Measurements from ENCODE around the gene RBPJ. TPM values are rescaled to one million over a fixed set of nuclear protein-coding genes. Genes with fewer than 3 reads are reported as not detected.

RBPJ gene
- total RNA-seq, 2 experiments from 2014 or later = 64.1 to 72.3 TPM

- no peak overlapping the region for H3K27ac ChIP-seq (ENCODE audit: low read depth in 1 of 2, low read length in 2 of 2)
- H3K4me3 ChIP-seq (ENCODE audit: low read length) = no peak overlapping the region
- ATAC-seq (ENCODE audit: poor library complexity) = no peak
- ChIA-PET CTCF (interaction anchor here (1.5 kb wide), 1 partner anchor 16 kb away, joined by 5 read pairs; no protein-coding TSS in a partner anchor), POLR2A (no interaction called here)
- no peak overlapping the region for H3K4me3 Mint-ChIP-seq
- no peak overlapping the region for H3K27ac Mint-ChIP-seq
- H3K9me3 Mint-ChIP-seq = no peaks in the 10 kb centered on the region
- no peaks in the 10 kb centered on the region for H3K27me3 ChIP-seq (ENCODE audit: control insufficient read depth in 1 of 2, insufficient read depth in 2 of 2, low read length in 2 of 2)
- H3K9me3 ChIP-seq (ENCODE audit: control insufficient read depth in 1 of 2, insufficient read depth in 1 of 2, low read length in 2 of 2) = peaks cover 0 to 4% of the 10 kb centered on the region in 2 experiments
- no peaks in the 10 kb centered on the region for H3K27me3 Mint-ChIP-seq
- H3K4me1 Mint-ChIP-seq (ENCODE audit: low read depth) = peaks cover 50% of the 10 kb centered on the region
- peaks cover 24% of the 10 kb centered on the region for H3K36me3 ChIP-seq (ENCODE audit: insufficient read depth, low read length)
- no peak for TF ChIP-seq CTCF (IDR thresholded peaks at IDR 0.05)
- intact Hi-C loops (cut with DNase I, micrococcal nuclease) = no loop called here
- H3K36me3 Mint-ChIP-seq (ENCODE audit: low read depth) = peaks cover 29% of the 10 kb centered on the region
- H3K4me1 ChIP-seq (ENCODE audit: insufficient read depth, low read length) = peaks cover 5% of the 10 kb centered on the region
- DNase-seq = peak in 2 of 14 experiments; percentile 35 to 43
Measured at GRCh38 chr4:26384380-26385057, 63.7 kb downstream of the RBPJ start.

GRCh38 chr4:26385690-26386089 is 64.9 kb downstream of the RBPJ start:
- H3K27ac ChIP-seq (ENCODE audit: low read depth in 1 of 2, low read length in 2 of 2) = no peak overlapping the region
- Mint-ChIP-seq H3K36me3 (ENCODE audit: low read depth) (peaks cover 39% of the 10 kb centered on the region), H3K4me1 (ENCODE audit: low read depth) (peaks cover 43% of the 10 kb centered on the region), H3K9me3 (no peaks in the 10 kb centered on the region), H3K27me3 (no peaks in the 10 kb centered on the region), H3K27ac (no peak overlapping the region), H3K4me3 (no peak overlapping the region)
- H3K36me3 ChIP-seq (ENCODE audit: insufficient read depth, low read length) = peaks cover 26% of the 10 kb centered on the region
- ChIA-PET POLR2A (interaction anchor here (0.9 kb wide), 1 partner anchor 9 kb away, joined by 3 read pairs; no protein-coding TSS in a partner anchor), CTCF (interaction anchor here (1.1 kb wide), 1 partner anchor 12 kb away, joined by 3 read pairs; no protein-coding TSS in a partner anchor)
- no peaks in the 10 kb centered on the region for H3K27me3 ChIP-seq (ENCODE audit: control insufficient read depth in 1 of 2, insufficient read depth in 2 of 2, low read length in 2 of 2)
- H3K4me1 ChIP-seq (ENCODE audit: insufficient read depth, low read length) = peaks cover 5% of the 10 kb centered on the region
- H3K4me3 ChIP-seq (ENCODE audit: low read length) = no peak overlapping the region
- intact Hi-C loops (cut with DNase I, micrococcal nuclease) = no loop called here
- ATAC-seq (ENCODE audit: poor library complexity) (no peak), DNase-seq (no peak)
- no peak for TF ChIP-seq CTCF (IDR thresholded peaks at IDR 0.05)
- H3K9me3 ChIP-seq (ENCODE audit: control insufficient read depth in 1 of 2, insufficient read depth in 1 of 2, low read length in 2 of 2) = peaks cover 0 to 4% of the 10 kb centered on the region in 2 experiments

GRCh38 chr4:26386386-26386785 is 65.6 kb downstream of the RBPJ start:
- Histone ChIP-seq H3K27me3 (ENCODE audit: control insufficient read depth in 1 of 2, insufficient read depth in 2 of 2, low read length in 2 of 2) (no peaks in the 10 kb centered on the region), H3K9me3 (ENCODE audit: control insufficient read depth in 1 of 2, insufficient read depth in 1 of 2, low read length in 2 of 2) (peaks cover 0 to 4% of the 10 kb centered on the region in 2 experiments), H3K4me1 (ENCODE audit: insufficient read depth, low read length) (peaks cover 5% of the 10 kb centered on the region), H3K4me3 (ENCODE audit: low read length) (no peak overlapping the region), H3K36me3 (ENCODE audit: insufficient read depth, low read length) (peaks cover 26% of the 10 kb centered on the region), H3K27ac (ENCODE audit: low read depth in 1 of 2, low read length in 2 of 2) (no peak overlapping the region)
- no peak overlapping the region for H3K27ac Mint-ChIP-seq
- DNase-seq (no peak), ATAC-seq (ENCODE audit: poor library complexity) (no peak)
- peaks cover 44% of the 10 kb centered on the region for H3K36me3 Mint-ChIP-seq (ENCODE audit: low read depth)
- H3K4me3 Mint-ChIP-seq = no peak overlapping the region
- TF ChIP-seq CTCF (IDR thresholded peaks at IDR 0.05) = no peak
- ChIA-PET POLR2A (interaction anchor here (0.9 kb wide), 1 partner anchor 9 kb away, joined by 3 read pairs; no protein-coding TSS in a partner anchor), CTCF (interaction anchor here (1.1 kb wide), 1 partner anchor 11 kb away, joined by 3 read pairs; no protein-coding TSS in a partner anchor)
- no peaks in the 10 kb centered on the region for H3K27me3 Mint-ChIP-seq
- intact Hi-C loops (cut with DNase I, micrococcal nuclease) = no loop called here
- H3K4me1 Mint-ChIP-seq (ENCODE audit: low read depth) = peaks cover 37% of the 10 kb centered on the region
- no peaks in the 10 kb centered on the region for H3K9me3 Mint-ChIP-seq
